Stimulated activated CD8-positive, alpha-beta memory T cell treated with anti-CD3 and anti-CD28 coated beads, Interleukin-15, amount 100 ng/mL, for 4 hours (primary cell): ENCODE data around the gene IL31.
"Not testable (repeated sequence)": the region's sequence is repeated elsewhere in the genome, so short reads cannot be mapped to it uniquely, and the experiment has no call there.

Source experiments
- DNase-seq, 2 donors: peaks; one replicate each; pipeline ENCODE4 v3.0.0-alpha.2; 2020; ENCODE audit warnings: low read depth in 2 of 2

Gene IL31

DNA sequence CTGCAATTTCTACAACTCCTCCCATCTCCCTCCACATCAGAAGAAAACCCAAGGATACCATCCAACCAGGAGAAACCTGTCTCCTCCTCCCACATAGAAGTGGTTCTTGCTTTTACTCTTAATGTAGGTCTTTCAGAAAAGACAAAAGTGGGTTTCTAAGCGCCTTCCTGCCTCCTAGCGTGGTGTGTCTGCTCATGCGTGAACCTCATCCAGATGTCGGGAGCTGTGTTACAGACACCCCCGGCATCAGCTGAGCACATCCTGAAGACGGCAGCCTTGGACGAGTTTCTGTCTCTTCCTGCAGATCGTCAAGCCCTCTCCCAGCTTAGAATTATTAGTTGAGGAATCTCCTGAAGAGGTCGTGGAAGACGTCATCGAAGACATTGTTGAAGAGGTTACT lies 18.4 kb upstream of the IL31 start:
- no peak for DNase-seq

DNA sequence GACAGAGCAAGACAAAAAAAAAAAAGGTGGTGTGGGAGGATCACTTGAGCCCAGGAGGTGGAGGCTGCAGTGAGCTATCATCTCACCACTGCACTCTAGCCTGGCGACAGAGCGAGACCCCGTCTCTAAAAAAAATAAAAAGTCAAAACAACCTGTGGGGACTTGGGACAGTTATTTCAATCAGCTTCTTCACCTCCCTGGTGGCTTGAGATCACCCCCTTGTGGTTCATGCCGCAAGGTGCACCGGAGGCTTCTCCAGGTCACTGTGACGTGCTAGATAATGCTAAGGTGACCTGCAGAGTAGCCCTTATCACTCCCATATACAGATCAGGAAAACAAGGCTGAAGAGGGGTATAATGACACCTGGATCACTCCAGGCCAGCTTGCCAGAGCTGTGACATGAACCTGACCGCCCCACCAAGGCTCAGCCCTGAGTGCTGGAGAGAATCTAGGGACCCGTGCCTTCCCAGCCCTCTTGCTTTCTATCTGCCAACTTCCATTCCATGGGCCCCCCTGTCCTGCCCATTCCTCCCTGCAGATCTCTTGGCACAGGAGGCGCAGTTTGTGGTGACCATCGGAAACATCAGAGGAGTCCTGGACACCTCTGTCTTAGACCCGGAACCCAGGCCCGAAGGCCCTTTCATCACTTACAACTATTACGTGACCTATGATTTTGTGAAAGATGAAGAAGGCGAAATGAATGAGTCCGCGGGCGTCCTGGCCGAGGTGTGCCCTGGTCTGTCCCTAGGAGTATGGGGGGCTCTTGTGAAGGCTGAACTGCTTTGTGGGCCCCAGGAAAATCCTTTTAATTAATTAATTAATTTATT lies 17.0 kb upstream of the IL31 start:
- DNase-seq = peak in 1 of 2 donors; percentile 51

DNA sequence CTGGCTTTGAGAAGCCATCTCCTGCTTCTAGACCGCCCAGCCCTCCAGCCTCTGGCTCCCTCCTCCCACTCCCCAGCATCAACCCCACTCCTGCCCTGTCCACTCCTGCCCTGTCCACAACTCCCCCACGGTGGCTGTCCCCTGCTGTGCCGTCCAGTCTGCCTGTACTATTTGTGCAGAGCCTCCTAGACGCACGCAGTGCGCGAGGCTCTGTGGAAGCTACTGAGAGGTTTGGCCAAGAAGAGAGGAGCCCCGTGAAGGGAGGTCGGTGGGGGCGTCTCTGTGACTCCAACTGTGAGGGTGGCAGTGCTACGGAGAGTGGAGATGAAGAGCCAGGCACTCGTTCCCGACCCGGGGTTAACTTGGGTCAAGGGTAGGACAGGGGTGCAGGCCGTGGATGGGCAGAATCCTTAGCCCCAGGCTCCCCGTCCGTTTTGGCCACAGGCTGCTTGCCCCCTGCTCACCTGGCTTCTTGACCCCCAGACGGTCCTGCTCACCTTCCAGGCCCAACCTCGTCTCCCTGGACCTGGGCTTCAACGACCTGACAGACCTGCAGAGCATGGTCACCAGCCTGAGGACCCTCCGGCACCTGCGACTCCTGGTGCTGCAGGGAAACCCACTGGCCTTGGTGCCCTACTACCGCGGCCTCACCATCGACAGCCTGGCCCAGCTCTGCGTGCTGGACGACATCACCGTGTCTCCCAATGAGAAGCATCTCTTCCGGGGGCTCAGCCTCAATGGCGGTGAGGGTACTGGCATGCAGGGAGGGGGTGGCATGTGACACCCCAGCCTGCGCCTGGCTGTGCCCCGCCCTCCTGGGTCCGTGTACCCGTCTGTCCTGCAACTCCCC lies 15.8 kb upstream of the IL31 start:
- no peak for DNase-seq

DNA sequence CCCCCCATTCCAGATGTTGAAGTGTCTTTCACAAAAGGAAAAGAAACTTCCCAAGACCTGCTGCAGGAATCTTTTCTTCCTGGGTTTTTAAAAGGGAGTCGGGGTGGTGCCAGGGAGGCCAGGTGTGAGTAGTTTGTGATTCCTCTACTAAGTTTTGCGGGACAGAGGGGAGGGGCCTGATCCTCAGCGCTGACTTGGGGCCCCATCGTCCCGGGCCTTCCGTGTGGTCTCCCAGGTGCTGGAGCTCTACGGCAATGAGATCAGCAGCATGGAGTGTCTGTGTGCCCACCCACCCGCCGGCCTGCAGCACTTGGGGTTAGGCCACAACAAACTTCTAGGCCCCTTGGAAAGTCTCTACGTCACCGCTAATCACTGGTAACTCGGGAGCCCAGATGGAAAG lies 13.4 kb upstream of the IL31 start:
- no peak for DNase-seq

DNA sequence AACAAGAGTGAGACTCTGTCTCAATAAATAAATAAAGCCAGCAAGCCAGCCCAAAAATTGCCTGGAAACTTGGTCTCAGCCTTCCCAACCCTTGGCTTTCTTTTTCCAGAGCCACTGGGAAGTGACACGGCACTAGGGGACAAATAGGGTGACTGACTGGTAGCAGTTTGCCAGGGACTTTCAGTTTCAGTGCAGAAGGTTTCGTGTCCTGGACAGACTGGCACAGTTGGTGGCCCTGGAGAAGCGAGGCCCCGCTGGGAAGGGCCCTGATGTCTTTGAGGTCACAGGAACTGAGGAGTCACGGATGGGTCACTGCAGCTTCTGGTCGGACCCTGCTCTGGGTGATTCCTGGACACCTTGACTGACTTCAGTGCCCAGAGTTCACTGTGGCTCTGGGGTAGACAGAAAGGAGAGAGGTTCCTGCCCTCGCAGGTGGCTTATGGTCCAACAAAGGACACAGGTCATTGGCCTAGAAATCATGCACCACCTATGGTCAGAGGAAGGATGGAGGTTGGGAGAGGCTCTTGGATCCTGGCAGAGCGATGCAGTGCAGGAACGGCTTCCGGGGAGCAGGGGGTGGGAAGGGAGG lies 11.6 kb upstream of the IL31 start:
- no peak for DNase-seq

DNA sequence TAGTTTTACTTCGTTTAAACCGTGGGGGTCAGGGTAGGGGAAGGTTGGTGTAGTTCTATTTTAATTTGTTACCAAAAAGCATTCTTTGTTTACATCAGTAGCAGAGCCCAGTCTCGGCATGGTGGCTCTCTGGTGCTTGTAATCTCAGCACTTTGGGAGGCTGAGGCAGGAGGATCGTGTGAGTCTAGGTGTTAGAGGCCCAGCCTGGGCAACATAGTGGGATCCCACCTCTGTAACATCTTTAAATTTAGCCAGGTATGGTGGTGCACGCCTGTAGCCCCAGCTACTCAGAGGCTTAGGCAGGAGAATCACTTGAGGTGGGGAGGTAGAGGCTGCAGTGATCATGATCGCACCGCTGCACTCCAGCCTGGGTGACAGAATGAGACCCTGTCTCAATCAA lies 11.1 kb upstream of the IL31 start:
- no peak for DNase-seq

DNA sequence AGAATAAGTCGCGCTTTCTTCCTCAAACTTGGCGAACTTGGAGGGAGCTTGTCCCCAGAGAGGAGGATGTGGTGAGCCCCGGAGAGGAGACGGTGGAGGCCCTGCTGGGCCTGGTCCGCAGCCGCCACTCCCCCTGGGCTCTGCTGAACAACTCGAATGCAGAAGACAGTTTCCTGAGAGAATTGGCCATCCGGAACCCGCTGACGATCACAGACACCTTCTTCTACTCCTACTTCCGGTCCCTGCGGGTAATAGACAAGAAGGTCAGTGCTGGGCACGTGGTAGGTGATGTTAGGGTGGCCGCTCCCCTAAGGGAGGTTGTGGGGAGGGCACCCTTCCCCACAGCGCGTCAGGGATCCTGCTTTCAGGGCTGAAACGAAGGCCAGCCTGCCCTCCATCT lies 10.5 kb upstream of the IL31 start:
- DNase-seq = no peak

DNA sequence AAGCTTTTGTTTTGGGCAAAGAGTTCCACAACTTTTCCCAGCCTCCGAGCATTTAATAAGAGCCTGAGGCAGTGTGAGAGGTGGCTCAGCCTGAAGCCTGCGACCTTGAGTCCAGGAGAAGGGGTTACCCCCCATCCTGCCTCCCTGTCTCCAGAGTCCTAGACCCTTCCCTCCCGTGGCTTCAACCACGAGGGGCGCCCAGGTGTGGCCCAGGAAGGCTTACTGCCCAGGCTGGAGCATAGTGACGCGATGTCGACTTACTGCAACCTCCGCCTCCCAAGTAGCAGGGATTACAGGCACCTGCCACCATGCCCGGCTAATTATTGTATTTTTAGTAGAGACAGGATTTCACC lies 9.5 kb upstream of the IL31 start:
- no peak for DNase-seq

DNA sequence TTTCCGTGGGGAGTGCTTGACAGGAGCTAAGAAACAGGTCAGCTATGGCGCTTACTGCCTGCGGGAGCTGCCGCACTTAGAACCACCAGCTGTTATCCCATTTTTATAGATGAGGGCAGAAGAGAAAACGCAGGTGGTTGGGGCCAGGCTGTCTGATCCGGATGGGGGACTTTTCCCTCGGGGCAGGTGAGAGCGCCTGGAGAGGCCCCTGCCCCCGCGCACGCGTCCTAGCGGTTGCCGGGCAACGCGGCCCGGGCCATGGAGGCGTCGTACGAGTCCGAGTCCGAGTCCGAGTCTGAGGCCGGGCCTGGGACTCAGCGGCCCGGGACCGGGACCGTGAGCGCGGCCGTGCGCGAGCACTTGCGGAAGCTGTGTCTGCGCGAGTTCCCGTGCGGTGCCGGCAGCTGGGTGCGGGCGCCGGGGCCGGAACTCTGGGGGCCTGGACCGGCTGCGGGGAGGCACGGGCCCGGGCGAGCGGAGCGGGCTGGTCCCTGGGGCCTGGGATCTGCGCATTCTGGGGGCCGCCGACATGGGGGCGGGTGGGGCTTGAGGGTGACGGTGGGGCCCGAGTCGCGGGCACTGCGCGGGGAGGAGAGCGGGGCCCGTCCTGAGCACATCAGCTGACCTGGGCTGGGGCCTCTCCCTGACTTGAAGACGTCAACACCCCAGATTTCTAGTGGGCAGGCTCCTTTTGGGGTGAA lies 9.0 kb upstream of the IL31 start, which contains the start of gene LRRC43:
Gene LRRC43, plus strand, starts transcription at position 237 of the 701 bp plus-strand sequence. Its CDS starts 22 bp downstream, at position 259.
- DNase-seq = no peak

DNA sequence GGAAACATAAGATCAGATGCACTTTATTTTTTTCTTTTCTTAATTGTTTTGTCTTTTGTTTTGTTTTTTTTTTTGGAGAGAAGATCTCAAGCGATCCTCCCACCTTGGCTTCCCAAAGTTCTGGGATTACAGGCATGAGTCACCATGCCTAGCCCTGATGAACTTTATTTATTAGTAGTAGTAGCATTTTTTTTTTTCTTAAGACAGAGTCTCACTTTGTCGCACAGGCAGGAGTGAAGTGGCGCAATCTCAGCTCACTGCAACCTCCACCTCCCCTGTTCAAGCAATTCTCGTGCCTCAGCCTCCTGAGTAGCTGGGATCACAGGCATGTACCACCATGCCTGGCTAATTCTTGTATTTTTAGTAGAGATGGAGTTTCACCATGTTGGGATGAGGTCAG lies 2.5 kb upstream of the IL31 start:
- DNase-seq = not testable (repeated sequence)

DNA sequence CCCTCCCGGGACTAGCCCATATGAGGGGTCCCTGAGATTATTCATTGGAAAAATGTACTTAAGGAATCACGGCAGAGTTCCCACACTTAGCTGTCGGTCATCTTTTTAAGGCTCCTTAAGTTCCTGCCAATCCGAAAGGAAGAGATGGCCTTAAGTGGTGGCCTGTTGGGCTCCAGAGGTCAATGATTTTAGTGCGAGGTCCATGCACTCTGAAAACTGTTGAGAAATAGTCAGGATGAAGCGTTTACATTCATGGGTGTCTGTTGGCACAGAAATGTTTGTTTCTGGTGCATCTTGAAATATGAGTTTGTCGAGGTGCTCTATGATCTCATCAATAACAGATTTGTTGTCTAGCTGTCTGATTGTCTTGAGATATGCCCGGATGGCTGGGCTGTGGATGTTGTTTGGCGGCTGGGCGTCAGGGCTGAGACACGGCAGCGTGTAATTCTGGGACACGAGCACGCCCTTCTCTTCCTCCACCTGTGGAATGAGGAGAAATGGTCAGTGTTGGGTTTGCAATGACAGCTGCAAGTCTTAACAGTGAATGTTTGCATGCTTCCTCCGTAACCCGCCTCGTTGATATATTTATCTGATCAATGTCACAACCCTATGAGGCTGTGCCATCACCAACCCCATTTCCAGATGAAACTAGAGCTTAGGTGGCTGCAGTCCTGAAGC lies 1.6 kb downstream of the IL31 start:
- DNase-seq = no peak

DNA sequence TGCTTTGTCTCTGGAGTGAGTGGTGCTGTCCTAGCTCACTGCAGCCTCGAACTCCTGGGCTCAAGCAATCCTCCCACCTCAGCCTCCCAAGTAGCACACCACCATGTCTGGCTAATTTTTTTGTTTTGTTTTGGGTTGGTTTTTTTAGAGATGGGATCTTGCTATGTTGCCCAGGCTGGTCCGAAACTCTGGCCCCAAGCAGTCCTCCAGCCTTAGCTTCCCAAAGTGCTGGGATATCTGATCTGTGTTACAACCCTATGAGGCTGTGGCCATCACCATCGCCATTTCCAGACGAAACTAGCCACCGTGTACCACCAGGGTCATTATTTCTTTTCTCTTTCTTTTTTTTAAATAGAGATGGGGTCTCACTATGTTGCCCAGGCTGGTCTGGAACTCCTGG lies 2.6 kb downstream of the IL31 start:
- DNase-seq = no peak

DNA sequence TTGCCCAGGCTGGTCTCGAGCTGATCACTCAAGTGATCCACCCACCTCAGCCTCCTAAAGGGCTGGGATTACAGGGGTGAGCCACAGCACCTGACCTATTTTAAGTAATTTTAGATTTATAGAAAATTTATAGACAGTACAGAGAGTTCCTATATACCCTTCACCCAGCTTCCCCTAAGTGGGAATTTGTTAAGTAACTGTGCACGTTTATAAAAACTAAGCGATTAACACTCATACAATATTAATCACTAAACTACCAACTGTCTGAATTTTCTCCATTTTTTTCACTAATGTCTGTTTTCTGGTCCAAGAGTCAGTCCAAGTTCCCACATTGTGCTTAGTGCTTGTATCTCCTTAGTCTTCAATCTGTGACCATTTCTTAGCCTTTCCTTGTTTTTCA lies 5.5 kb downstream of the IL31 start:
- DNase-seq = no peak

DNA sequence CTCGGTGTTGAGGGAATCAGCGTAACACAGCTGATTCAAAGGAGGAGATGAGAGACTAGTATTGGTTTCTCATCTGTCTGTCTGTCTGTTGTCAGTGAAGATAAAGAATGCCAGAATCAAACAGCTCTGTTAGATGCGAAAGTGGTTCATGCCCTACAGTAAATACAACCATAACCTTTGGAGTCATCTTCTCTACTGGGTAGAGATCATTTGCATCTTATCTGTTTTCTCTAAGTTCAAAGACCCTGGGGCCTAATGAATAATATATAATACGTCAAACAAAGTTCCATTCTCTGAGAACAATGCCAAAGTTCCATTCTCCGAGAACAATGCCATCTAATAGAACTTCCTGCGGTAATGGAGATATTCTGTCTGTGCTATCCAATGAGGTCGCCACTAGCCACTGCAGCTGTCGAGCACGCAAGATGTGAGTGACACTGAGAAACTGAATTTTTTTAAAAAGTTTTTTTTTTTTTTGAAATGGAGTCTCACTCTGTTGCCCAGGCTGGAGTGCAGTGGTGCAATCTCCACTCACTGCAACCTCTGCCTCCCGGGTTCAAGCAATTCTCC lies 6.6 kb downstream of the IL31 start:
- no peak for DNase-seq

DNA sequence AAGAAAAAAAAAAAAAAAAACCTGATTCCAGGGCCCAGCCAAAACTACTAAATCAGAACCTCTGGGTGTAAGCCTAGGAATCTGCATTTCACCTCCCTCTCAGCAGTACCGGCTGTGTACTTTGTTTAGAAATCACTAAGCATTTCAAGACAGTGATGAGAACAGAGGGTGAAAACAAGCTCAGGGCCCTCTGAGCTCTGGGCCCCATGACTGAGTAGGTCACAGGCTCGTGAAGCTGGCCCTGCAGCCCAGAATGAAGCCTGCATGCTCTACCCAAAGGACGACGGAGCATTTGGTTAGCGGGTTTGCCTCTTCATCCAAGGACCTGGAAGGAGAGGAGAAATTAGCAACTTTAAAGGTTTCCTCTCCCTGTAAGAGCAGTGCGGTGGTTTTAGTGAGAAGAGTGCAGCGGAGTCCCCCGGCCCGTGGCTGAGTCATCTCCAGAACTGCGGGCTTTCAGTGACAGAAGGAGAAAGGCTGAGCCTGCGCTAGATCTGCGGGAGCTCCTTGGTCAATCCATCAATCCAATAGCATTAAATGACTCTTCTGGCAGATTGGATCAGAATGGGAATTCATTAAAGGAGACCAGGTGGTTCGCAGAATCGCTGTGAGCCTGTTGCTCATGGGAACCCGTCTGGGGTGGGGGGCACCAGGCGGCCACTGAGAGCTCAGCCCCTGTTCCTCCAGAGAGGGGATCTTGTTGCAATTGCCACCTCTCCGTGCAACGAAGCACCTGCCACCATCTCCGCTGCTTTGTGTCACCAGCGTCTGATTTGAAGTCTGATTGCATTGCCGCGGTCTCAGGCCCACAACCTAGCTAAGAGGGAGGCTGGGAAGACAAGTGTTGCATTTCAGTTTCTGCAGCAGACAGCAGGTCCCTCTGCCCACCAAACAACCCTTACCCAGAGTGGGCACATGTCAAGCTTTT lies 7.3 kb downstream of the IL31 start:
- no peak for DNase-seq

DNA sequence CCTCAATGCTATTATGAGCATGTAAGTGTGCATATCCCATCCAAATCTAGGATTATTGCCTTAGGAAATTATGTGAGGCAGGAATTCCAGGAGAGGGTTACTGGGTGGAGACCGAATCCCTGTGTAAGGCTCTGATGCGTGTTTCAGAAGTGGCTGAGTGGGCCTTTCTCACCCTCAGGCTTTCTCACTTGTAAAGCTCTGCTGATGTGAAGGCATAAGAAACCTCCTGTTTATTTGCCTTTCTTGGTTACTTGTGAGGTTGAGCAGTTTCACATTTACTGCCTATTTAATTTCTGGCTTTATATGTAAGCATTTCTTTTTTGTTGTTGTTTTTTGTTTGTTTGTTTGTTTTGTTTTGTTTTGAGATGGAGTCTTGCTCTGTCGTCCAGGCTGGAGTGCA lies 11.0 kb downstream of the IL31 start:
- DNase-seq = no peak

DNA sequence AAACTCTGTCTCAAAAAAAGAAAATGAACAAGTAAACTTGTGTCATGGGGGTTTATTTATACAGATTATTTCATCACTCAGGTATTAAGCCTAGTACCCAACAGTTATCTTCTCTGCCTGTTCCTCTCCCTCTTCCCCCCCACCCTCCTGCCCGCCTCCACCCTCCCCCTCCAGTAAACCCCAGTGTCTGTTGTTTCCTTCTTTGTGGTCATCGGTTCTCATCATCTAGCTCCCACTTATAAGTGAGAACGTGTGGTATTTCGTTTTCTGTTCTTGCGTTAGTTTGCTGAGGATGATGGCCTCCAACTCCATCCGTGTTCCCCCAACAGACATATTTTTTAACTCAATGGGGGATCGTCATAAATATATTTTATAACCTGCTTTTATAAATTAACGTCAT lies 12.3 kb downstream of the IL31 start:
- peak in 1 of 2 donors; percentile 7 for DNase-seq

DNA sequence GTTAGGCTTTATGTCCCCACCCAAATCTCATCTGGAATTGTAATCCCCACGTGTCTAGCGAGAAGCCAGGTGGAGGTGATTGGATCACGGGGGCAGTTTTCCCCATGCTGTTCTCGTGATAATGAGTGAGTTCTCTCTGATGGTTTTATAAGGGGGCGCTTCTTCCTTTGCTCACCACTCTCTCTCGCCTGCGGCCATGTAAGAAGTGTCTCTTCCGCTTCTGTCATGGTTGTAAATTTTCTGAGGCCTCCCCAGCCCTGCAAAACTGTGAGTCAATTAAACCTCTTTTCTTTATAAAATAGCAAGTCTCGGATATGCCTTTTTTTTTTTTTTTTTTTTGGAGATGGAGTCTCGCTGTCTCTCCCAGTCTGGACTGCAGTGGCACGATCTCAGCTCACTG lies 13.3 kb downstream of the IL31 start:
- no peak for DNase-seq

DNA sequence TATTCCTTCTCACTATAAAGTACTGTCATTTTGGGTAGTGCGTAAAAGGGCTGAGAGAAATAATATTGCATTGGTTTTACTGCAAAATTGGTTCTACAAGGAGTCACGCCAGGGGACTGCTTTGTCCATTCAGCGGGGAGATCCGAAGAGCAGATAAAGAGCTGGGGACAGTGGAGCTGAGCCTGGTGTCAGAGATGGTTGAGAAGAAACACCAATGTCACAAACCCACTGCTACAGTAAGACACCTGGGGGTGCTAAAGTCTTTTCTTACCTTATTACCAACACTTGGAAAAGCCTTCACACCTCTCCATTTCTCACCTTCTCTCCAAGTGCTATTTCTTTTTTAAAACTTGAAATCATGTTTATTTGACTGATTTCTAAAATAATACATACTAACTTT lies 14.1 kb downstream of the IL31 start:
- DNase-seq = no peak

DNA sequence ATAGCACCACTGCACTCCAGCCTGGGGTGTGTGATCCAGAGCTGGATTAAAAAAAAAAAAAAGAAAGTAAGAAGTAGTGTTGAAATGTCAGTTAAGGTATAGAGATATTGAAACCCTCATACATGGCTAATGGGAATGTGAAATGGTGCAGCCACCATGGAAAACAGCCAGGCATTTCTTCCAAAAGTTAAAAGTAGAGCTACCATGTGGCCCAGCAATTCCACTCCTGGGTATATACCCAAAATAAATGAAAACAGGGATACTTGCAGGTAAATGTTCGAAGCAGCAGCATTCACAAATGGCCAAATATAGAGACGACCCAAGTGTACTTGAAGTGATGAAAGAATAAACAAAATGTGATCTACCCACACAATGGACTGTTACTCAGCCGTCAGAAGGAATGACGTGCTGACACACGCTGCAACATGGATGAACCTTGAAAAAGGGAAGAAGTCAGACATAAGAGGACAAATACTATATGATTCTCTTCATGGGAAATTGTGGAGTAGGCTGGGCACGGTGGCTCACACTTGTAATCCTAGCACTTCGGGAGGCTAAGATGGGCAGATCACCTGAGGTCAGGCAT lies 15.2 kb downstream of the IL31 start:
- DNase-seq = no peak
